Endodermal cell (in vitro differentiated cells): ENCODE results near the gene MRE11. TPM values are rescaled to one million over a fixed set of nuclear protein-coding genes. Genes with fewer than 3 reads are reported as not detected.
A peak's percentile ranks its signal among the peaks of the same experiment; 100 is the strongest.

Experiments used
- DNase-seq: peaks from one replicate; pipeline ENCODE4 v3.0.0-alpha.2; 2017
- H3K27ac ChIP-seq: 2 replicates; pipeline ENCODE4 v1.5.1; 2013; ENCODE audit warnings: mild to moderate bottlenecking, low read depth, low read length, moderate library complexity
- H3K27me3 ChIP-seq: 2 replicates; pipeline ENCODE4 v1.6.1; 2013; ENCODE audit warnings: mild to moderate bottlenecking, low read length, moderate library complexity; ENCODE audit not compliant: insufficient read depth, control insufficient read depth, poor library complexity, severe bottlenecking
- H3K36me3 ChIP-seq: 2 replicates; pipeline ENCODE4 v1.7.0; 2013; ENCODE audit warnings: mild to moderate bottlenecking, low read length, moderate library complexity; ENCODE audit not compliant: control insufficient read depth, insufficient read depth
- H3K4me1 ChIP-seq: one replicate; pipeline ENCODE4 v1.7.0; 2013; ENCODE audit warnings: low read length; ENCODE audit not compliant: control insufficient read depth, insufficient read depth
- H3K4me3 ChIP-seq: 2 replicates; pipeline ENCODE4 v1.5.1; 2013; ENCODE audit warnings: mild to moderate bottlenecking, low read length, moderate library complexity
- H3K9ac ChIP-seq: 2 replicates; pipeline ENCODE4 v1.6.1; 2013; ENCODE audit warnings: mild to moderate bottlenecking, low read length, moderate library complexity; ENCODE audit not compliant: poor library complexity, severe bottlenecking; ENCODE audit errors: extremely low read depth
- H3K9me3 ChIP-seq: 2 replicates; pipeline ENCODE4 v1.6.1; 2013; ENCODE audit warnings: mild to moderate bottlenecking, low read length, moderate library complexity; ENCODE audit not compliant: control insufficient read depth
- H3K27ac Mint-ChIP-seq: 2 replicates; pipeline ENCODE4 v1.8.0; 2020; ENCODE audit warnings: mixed read lengths
- H3K27me3 Mint-ChIP-seq: 2 replicates; pipeline ENCODE4 v1.8.0; 2021; ENCODE audit warnings: mild to moderate bottlenecking, mixed read lengths; ENCODE audit not compliant: insufficient read depth
- H3K36me3 Mint-ChIP-seq: 2 replicates; pipeline ENCODE4 v1.8.0; 2020; ENCODE audit warnings: low read depth, mixed read lengths
- H3K4me1 Mint-ChIP-seq: 2 replicates; pipeline ENCODE4 v1.8.0; 2020; ENCODE audit warnings: mixed read lengths
- H3K4me3 Mint-ChIP-seq: 2 replicates; pipeline ENCODE4 v1.8.0; 2020; ENCODE audit warnings: mild to moderate bottlenecking, moderate library complexity, mixed read lengths
- H3K9me3 Mint-ChIP-seq: 2 replicates; pipeline ENCODE4 v1.8.0; 2020; ENCODE audit warnings: mild to moderate bottlenecking, mixed read lengths
- WGBS, 2 experiments: methylation state at CpG; one replicate each; pipeline versions ENCODE4 v1.1.5 to v1.1.7; 2013; ENCODE audit warnings: missing lambda C conversion rate in 2 of 2, mixed read lengths in 1 of 2; ENCODE audit not compliant: insufficient coverage in 1 of 2, insufficient read length in 1 of 2; 5-methylcytosine and 5-hydroxymethylcytosine counted together
- total RNA-seq, 2 donors: library from RNA; stranded (reverse); fragmentation: NEBNext Ultra II Directional in 1 of 2; extraction: Animal tissue kit (Norgen Biotek cat#: 25700) in 1 of 2; gene quantifications; 2 replicates in 1 of 2; 3 replicates in 1 of 2; pipeline ENCODE4 v1.2.1, GENCODE V29; 2021
- TF ChIP-seq, protein P1 (sequence below): fragments of 200-600 bp; sonication (generic); conservative IDR thresholded peaks from 2 replicates; pipeline ENCODE4 v1.5.0; 2021; ENCODE audit warnings: antibody characterized with exemption, mild to moderate bottlenecking

Gene MRE11
- total RNA-seq, 2 donors from 2014 or later, result 38.1 to 43.5 TPM

DNA sequence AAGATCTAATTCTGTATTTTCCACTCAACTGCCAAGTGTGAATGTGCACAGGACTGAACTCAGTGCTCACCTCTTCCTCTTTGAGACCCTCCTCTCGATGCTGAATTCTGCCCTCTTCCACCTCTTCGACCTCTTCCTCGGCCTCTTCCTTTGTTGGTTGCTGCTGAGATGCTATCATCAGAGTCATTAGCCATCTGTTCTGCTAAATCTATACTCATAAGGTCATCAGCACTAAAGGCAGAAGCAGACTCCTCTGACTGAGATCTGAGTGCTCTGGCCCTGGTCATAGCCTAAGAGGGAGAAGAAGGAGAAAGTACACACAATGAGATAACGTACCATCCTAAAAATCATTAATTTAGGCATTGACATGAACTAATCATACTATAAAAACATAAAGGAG lies 46.5 kb downstream of the MRE11 start:
- H3K27ac Mint-ChIP-seq, result no peak overlapping the region
- Histone ChIP-seq H3K9me3 (no peaks in the 10 kb centered on the region), H3K4me3 (no peak overlapping the region), H3K9ac (no peak overlapping the region), H3K27me3 (no peaks in the 10 kb centered on the region), H3K27ac (no peak overlapping the region), H3K4me1 (no peaks in the 10 kb centered on the region), H3K36me3 (peaks cover 45% of the 10 kb centered on the region)
- TF ChIP-seq, protein P1, sequence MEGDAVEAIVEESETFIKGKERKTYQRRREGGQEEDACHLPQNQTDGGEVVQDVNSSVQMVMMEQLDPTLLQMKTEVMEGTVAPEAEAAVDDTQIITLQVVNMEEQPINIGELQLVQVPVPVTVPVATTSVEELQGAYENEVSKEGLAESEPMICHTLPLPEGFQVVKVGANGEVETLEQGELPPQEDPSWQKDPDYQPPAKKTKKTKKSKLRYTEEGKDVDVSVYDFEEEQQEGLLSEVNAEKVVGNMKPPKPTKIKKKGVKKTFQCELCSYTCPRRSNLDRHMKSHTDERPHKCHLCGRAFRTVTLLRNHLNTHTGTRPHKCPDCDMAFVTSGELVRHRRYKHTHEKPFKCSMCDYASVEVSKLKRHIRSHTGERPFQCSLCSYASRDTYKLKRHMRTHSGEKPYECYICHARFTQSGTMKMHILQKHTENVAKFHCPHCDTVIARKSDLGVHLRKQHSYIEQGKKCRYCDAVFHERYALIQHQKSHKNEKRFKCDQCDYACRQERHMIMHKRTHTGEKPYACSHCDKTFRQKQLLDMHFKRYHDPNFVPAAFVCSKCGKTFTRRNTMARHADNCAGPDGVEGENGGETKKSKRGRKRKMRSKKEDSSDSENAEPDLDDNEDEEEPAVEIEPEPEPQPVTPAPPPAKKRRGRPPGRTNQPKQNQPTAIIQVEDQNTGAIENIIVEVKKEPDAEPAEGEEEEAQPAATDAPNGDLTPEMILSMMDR, result no peak
- H3K4me1 Mint-ChIP-seq, result peaks cover 2% of the 10 kb centered on the region
- WGBS, 2 experiments, result 95 to 100% methylated on average over 1 to 3 of the region's 4 CpGs
- H3K27me3 Mint-ChIP-seq, result no peaks in the 10 kb centered on the region
- peaks cover 26% of the 10 kb centered on the region for H3K36me3 Mint-ChIP-seq
- no peaks in the 10 kb centered on the region for H3K9me3 Mint-ChIP-seq
- no peak overlapping the region for H3K4me3 Mint-ChIP-seq
- no peak for DNase-seq

GRCh38 chr11:94445641-94446040 lies 48.0 kb downstream of the MRE11 start:
- TF ChIP-seq, protein P1, result no peak
- Mint-ChIP-seq H3K36me3 (peaks cover 27% of the 10 kb centered on the region), H3K4me1 (peaks cover 11% of the 10 kb centered on the region), H3K4me3 (no peak overlapping the region), H3K27me3 (no peaks in the 10 kb centered on the region), H3K9me3 (no peaks in the 10 kb centered on the region), H3K27ac (no peak overlapping the region)
- Histone ChIP-seq H3K9ac (no peak overlapping the region), H3K4me3 (no peak overlapping the region), H3K36me3 (peaks cover 45% of the 10 kb centered on the region), H3K4me1 (peaks cover 4% of the 10 kb centered on the region), H3K27me3 (no peaks in the 10 kb centered on the region), H3K9me3 (no peaks in the 10 kb centered on the region), H3K27ac (no peak overlapping the region)
- WGBS, 2 experiments, result 100% methylated on average over 1 of the region's 1 CpG; no CpG with 5 or more reads in 1 of the 2 experiments
- no peak for DNase-seq

DNA sequence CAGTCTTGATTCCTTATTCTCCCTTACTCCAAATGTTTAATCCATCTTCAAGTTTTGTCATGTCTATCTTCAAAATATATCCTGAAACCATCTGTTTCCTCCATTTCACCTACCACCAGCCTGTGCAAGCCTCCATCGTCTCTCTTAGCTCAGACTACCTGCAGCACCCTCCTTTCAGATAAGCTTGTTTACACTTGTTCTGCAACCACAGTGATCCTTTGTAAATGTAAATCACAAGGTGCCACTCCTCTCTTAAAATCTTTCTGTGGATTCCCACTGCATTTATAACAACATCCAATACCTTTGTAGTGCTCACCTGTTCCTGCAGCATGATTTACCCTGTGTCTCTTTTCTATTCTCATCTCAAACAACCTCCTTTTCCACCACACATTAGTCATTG lies 60.6 kb downstream of the MRE11 start:
- Histone ChIP-seq H3K4me3 (peak overlapping the region; percentile 26), H3K27ac (no peak overlapping the region), H3K9ac (no peak overlapping the region), H3K36me3 (peaks cover 44% of the 10 kb centered on the region), H3K9me3 (peaks cover 14% of the 10 kb centered on the region), H3K4me1 (peaks cover 8% of the 10 kb centered on the region), H3K27me3 (no peaks in the 10 kb centered on the region)
- TF ChIP-seq, protein P1, result no peak
- H3K27me3 Mint-ChIP-seq, result no peaks in the 10 kb centered on the region
- no peak overlapping the region for H3K27ac Mint-ChIP-seq
- WGBS, 2 experiments, result 61 to 80% methylated on average over 1 of the region's 1 CpG
- no peak for DNase-seq
- peak overlapping the region; percentile 2 for H3K4me3 Mint-ChIP-seq
- peaks cover 36% of the 10 kb centered on the region for H3K36me3 Mint-ChIP-seq
- peaks cover 6% of the 10 kb centered on the region for H3K9me3 Mint-ChIP-seq
- H3K4me1 Mint-ChIP-seq, result peaks cover 36% of the 10 kb centered on the region
